Liver (tissue), 9 donors: ENCODE results near the gene STUM. TPM values are rescaled to one million over a fixed set of nuclear protein-coding genes. Genes with fewer than 3 reads are reported as not detected.
"Not testable (repeated sequence)": the region's sequence is repeated elsewhere in the genome, so short reads cannot be mapped to it uniquely, and the experiment has no call there.

ENCODE experiments used
- DNase-seq: peaks from one replicate; pipeline ENCODE4 v3.0.0-alpha.2; 2017; ENCODE audit warnings: low spot score
- H3K27ac ChIP-seq, 2 donors: one replicate each; pipeline ENCODE4 v1.7.0; 2013; ENCODE audit warnings: inconsistent platforms in 2 of 2, low read length in 2 of 2, control low read depth in 1 of 2, low read depth in 1 of 2, mild to moderate bottlenecking in 1 of 2
- H3K27me3 ChIP-seq, 4 donors: one replicate each; pipeline versions ENCODE4 v1.6.1 to v1.7.0; 2013; ENCODE audit warnings: low read length in 3 of 4, inconsistent platforms in 1 of 4, mild to moderate bottlenecking in 1 of 4, moderate library complexity in 1 of 4; ENCODE audit not compliant: control insufficient read depth in 4 of 4, insufficient read depth in 4 of 4
- H3K36me3 ChIP-seq, 4 donors: one replicate each; pipeline versions ENCODE4 v1.6.1 to v1.7.0; 2013; ENCODE audit warnings: low read length in 3 of 4, mild to moderate bottlenecking in 3 of 4, low read depth in 1 of 4, moderate library complexity in 1 of 4; ENCODE audit not compliant: control insufficient read depth in 4 of 4, insufficient read depth in 3 of 4
- H3K4me1 ChIP-seq, 4 donors: one replicate each; pipeline versions ENCODE4 v1.6.1 to v1.7.0; 2013; ENCODE audit warnings: low read length in 3 of 4, mild to moderate bottlenecking in 3 of 4, moderate library complexity in 1 of 4; ENCODE audit not compliant: control insufficient read depth in 4 of 4, insufficient read depth in 4 of 4
- H3K4me3 ChIP-seq, 3 donors: one replicate each; pipeline versions ENCODE4 v1.6.1 to v1.7.0; 2013; ENCODE audit warnings: low read length in 3 of 3, control low read depth in 1 of 3, low read depth in 1 of 3, mild to moderate bottlenecking in 1 of 3
- H3K9ac ChIP-seq, 2 donors: one replicate each; pipeline ENCODE4 v1.7.0; 2013; ENCODE audit warnings: low read length in 2 of 2, mild to moderate bottlenecking in 2 of 2, moderate library complexity in 2 of 2, control low read depth in 1 of 2, low read depth in 1 of 2
- H3K9me3 ChIP-seq, 4 donors: one replicate each; pipeline versions ENCODE4 v1.6.1 to v1.7.0; 2013; ENCODE audit warnings: low read length in 3 of 4; ENCODE audit not compliant: control insufficient read depth in 4 of 4
- ATF3 ChIP-seq: IDR thresholded peaks from 2 replicates; pipeline ENCODE4 v1.6.1; 2016; ENCODE audit warnings: antibody characterized with exemption
- EGR1 ChIP-seq, 2 donors: IDR thresholded peaks; 2 replicates each; pipeline ENCODE4 v1.6.1; 2016 to 2018; ENCODE audit warnings: antibody characterized with exemption in 2 of 2, low read depth in 2 of 2
- FOXA2 ChIP-seq: IDR thresholded peaks from 2 replicates; pipeline ENCODE4 v1.6.1; 2016; ENCODE audit warnings: antibody characterized with exemption
- GABPA ChIP-seq, 2 donors: IDR thresholded peaks in 1 of 2; conservative IDR thresholded peaks in 1 of 2; 2 replicates each; pipeline ENCODE4 v1.6.1; 2016; ENCODE audit warnings: antibody characterized with exemption in 2 of 2, mild to moderate bottlenecking in 1 of 2, moderate library complexity in 1 of 2
- HNF4A ChIP-seq, 2 donors: conservative IDR thresholded peaks; 2 replicates each; pipeline ENCODE4 v1.6.1; 2016; ENCODE audit warnings: antibody characterized with exemption in 2 of 2, mild to moderate bottlenecking in 2 of 2
- JUND ChIP-seq, 2 donors: IDR thresholded peaks; 2 replicates each; pipeline ENCODE4 v1.6.1; 2016; ENCODE audit warnings: antibody characterized with exemption in 2 of 2
- NR2F2 ChIP-seq: IDR thresholded peaks from 2 replicates; pipeline ENCODE4 v1.6.1; 2016; ENCODE audit warnings: antibody characterized with exemption
- RAD21 ChIP-seq, 2 donors: IDR thresholded peaks; 2 replicates each; pipeline ENCODE4 v1.6.1; 2016; ENCODE audit warnings: antibody characterized with exemption in 2 of 2, mild to moderate bottlenecking in 2 of 2
- RXRA ChIP-seq, 2 donors: IDR thresholded peaks; 2 replicates each; pipeline ENCODE4 v1.6.1; 2017 to 2018; ENCODE audit warnings: antibody characterized with exemption in 2 of 2, mild to moderate bottlenecking in 1 of 2
- TAF1 ChIP-seq: conservative IDR thresholded peaks from 2 replicates; pipeline ENCODE4 v1.6.1; 2016; ENCODE audit warnings: antibody characterized with exemption, mild to moderate bottlenecking
- YY1 ChIP-seq: IDR thresholded peaks from 2 replicates; pipeline ENCODE4 v1.6.1; 2016; ENCODE audit warnings: antibody characterized with exemption, mild to moderate bottlenecking
- ZBTB33 ChIP-seq: IDR thresholded peaks from 2 replicates; pipeline ENCODE4 v1.6.1; 2016; ENCODE audit warnings: antibody characterized with exemption
- WGBS: extraction: QIAGEN DNeasy Blood & Tissue Kit; methylation state at CpG from one replicate; pipeline ENCODE4 v1.1.7; 2013; 5-methylcytosine and 5-hydroxymethylcytosine counted together
- polyA plus RNA-seq, 2 donors: library from polyadenylated mRNA; stranded (reverse) in 1 of 2; unstranded in 1 of 2; fragments of 200-250 nt in 1 of 2; fragments of >200 nt in 1 of 2; fragmentation: Nextera tagmentation in 1 of 2; extraction: Ambion mirVana in 1 of 2; gene quantifications; one replicate each; pipeline versions ENCODE4 v1.2.1 to v1.2.3, GENCODE V29; 2013 to 2015
- total RNA-seq, 2 donors: library from RNA; depleted of rRNA; stranded (reverse); fragments of >200 nt; gene quantifications; one replicate each; pipeline ENCODE4 v1.2.3, GENCODE V29; 2014
- TF ChIP-seq, protein P1 (sequence below): fragments of 150-350 bp; IDR thresholded peaks from 2 replicates; pipeline ENCODE4 v1.5.1; 2017; ENCODE audit warnings: improper control_type of control experiment, low read depth, low read length; ENCODE audit not compliant: missing input control
- TF ChIP-seq, protein P2 (sequence below): IDR thresholded peaks from 2 replicates; pipeline ENCODE4 v1.6.1; 2016; ENCODE audit warnings: antibody characterized with exemption
- donor health status: healthy.
- donor health status: healthy.
- donor health status: healthy.
- donor health status: healthy.
- donor health status: healthy.

STUM gene
- total and polyA plus RNA-seq, 4 donors, result 0.03 to 0.14 (median 0.07) TPM

DNA sequence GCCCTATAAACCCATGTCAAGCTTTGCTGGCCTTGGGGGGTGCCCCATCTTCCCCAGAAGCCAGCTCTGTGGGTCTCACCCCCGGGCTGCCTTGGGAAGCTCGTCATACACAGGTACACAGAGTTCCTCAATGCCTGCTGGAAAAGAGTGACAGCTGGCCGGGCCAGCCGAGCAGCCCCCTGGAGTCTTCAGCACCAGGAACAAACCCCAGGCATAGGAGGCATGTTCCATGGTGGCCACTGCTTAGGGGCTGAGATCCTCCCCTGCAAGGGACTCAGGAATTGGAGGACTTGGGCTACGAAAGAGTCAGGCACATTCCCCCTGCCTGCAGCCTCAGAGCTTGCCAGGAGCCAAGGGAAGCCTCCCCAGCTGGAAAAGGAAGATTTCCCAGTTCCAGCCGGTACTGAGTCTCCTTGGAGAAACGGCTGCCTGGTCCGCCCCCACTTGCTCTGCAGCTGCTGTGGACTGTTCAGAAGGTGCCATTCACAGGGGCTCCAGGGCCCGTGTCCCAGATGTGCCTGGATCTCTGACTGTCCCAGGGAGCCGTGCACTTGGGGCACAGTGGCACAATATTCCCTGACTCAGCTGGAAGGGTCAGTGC lies 89.5 kb downstream of the STUM start (continued):
- TF ChIP-seq EGR1 (IDR thresholded peaks at IDR 0.05; ENCODE audit: low read depth in 2 of 2), result no peak

GRCh38 chr1:226638608-226639007 lies 90.0 kb downstream of the STUM start:
- no peak overlapping the region for H3K27ac ChIP-seq
- no peak overlapping the region for H3K9ac ChIP-seq
- no peak for TF ChIP-seq HNF4A (conservative IDR thresholded peaks at IDR 0.05)
- TF ChIP-seq, protein P1, sequence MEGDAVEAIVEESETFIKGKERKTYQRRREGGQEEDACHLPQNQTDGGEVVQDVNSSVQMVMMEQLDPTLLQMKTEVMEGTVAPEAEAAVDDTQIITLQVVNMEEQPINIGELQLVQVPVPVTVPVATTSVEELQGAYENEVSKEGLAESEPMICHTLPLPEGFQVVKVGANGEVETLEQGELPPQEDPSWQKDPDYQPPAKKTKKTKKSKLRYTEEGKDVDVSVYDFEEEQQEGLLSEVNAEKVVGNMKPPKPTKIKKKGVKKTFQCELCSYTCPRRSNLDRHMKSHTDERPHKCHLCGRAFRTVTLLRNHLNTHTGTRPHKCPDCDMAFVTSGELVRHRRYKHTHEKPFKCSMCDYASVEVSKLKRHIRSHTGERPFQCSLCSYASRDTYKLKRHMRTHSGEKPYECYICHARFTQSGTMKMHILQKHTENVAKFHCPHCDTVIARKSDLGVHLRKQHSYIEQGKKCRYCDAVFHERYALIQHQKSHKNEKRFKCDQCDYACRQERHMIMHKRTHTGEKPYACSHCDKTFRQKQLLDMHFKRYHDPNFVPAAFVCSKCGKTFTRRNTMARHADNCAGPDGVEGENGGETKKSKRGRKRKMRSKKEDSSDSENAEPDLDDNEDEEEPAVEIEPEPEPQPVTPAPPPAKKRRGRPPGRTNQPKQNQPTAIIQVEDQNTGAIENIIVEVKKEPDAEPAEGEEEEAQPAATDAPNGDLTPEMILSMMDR, result no peak
- no peak for TF ChIP-seq ZBTB33
- no peak for TF ChIP-seq NR2F2
- no peak for TF ChIP-seq RXRA (IDR thresholded peaks at IDR 0.05)
- no peak for TF ChIP-seq RAD21 (IDR thresholded peaks at IDR 0.05)
- TF ChIP-seq, protein P2, sequence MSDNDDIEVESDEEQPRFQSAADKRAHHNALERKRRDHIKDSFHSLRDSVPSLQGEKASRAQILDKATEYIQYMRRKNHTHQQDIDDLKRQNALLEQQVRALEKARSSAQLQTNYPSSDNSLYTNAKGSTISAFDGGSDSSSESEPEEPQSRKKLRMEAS, result no peak
- no peak for TF ChIP-seq TAF1
- no peak for TF ChIP-seq FOXA2
- TF ChIP-seq JUND (IDR thresholded peaks at IDR 0.05), result no peak
- TF ChIP-seq ATF3, result no peak
- TF ChIP-seq GABPA (IDR thresholded peaks at IDR 0.05 in 1 of 2, conservative IDR thresholded peaks at IDR 0.05 in 1 of 2), result no peak
- TF ChIP-seq YY1, result no peak
- TF ChIP-seq EGR1 (IDR thresholded peaks at IDR 0.05; ENCODE audit: low read depth in 2 of 2), result no peak
- no peaks in the 10 kb centered on the region for H3K36me3 ChIP-seq
- H3K4me1 ChIP-seq, result peaks cover 0 to under 1% (median 0%) of the 10 kb centered on the region in 4 donors
- no peak overlapping the region for H3K4me3 ChIP-seq
- no peak for DNase-seq
- no peaks in the 10 kb centered on the region for H3K9me3 ChIP-seq
- no peaks in the 10 kb centered on the region for H3K27me3 ChIP-seq
- 90% methylated on average over 16 of the region's 16 CpGs for WGBS

DNA sequence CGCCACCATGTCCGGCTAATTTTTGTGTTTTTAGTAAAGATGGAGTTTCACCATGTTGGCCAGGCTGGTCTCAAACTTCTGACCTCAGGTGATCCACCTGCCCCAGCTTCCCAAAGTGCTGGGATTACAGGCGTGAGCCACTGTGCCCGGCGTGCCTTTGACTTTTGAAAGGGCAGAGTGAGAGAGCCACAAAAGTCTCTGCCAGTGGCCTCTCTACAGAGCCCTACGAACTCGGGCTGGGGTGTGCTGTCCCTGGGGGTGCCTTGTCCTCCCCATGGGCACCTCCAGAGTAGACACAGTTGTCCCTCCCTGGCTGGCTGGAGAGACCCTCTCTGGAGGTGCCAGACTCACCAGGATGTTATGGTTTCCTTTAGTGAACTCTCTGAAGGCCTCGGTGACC lies 90.6 kb downstream of the STUM start:
- 91% methylated on average over 8 of the region's 8 CpGs for WGBS
- not testable (repeated sequence) for DNase-seq, H3K27me3 ChIP-seq, H3K9ac ChIP-seq, H3K27ac ChIP-seq, H3K4me3 ChIP-seq, H3K36me3 ChIP-seq, H3K9me3 ChIP-seq, H3K4me1 ChIP-seq
